ENCODE data around the gene ELMOD3. TPM values are rescaled to one million over a fixed set of nuclear protein-coding genes. Genes with fewer than 3 reads are reported as not detected.

Gene ELMOD3
- polyA plus RNA-seq, 3 donors = 6.1 to 53.3 (median 7.2) TPM

- no peak for DNase-seq
- H3K4me2 ChIP-seq (replicated peaks; ENCODE audit: extremely low read depth, low read length, poor library complexity, severe bottlenecking) = peak overlapping the region; percentile 84
- H3K4me3 ChIP-seq (replicated peaks in 1 of 3; ENCODE audit: low read depth in 2 of 3, low read length in 3 of 3) = peak overlapping the region in 1 of 3 experiments; percentile 78
- Mint-ChIP-seq H3K27me3 (ENCODE audit: low read depth in 3 of 3) (peaks cover 0 to 2% (median 0%) of the 10 kb centered on the region in 3 donors), H3K4me1 (peaks cover 33% of the 10 kb centered on the region), H3K36me3 (peaks cover 46 to 49% of the 10 kb centered on the region in 2 donors), H3K9me3 (no peaks in the 10 kb centered on the region), H3K27ac (peak overlapping the region in 4 of 7 donors; percentile 34 to 100 (median 46)), H3K4me3 (peak overlapping the region in 1 of 2 donors; percentile 100)
- H3K27me3 ChIP-seq (ENCODE audit: control insufficient read depth in 2 of 2, insufficient read depth in 2 of 2, low read length in 2 of 2) = no peaks in the 10 kb centered on the region
- H4K20me1 ChIP-seq (ENCODE audit: insufficient read depth, low read length) = no peaks in the 10 kb centered on the region
- peaks cover 14 to 22% of the 10 kb centered on the region in 2 donors for H3K4me1 ChIP-seq (ENCODE audit: control insufficient read depth in 1 of 2, insufficient read depth in 2 of 2, low read length in 2 of 2)
- peaks cover 46% of the 10 kb centered on the region for H3K79me2 ChIP-seq (ENCODE audit: insufficient read depth, low read length)
- no peak for TF ChIP-seq CTCF (IDR thresholded peaks at IDR 0.05)
- H2AFZ ChIP-seq (ENCODE audit: insufficient read depth, low read depth, low read length, poor library complexity, severe bottlenecking) = peak overlapping the region; percentile 91
- intact Hi-C loops (cut with micrococcal nuclease) = loop anchor here in 1 of 2 donors (2.0 kb wide), 1 partner anchor 29 kb away; the partner anchor contains the start of gene TGOLN2
- no peaks in the 10 kb centered on the region for H3K9me3 ChIP-seq (replicated peaks in 1 of 2; ENCODE audit: control insufficient read depth in 1 of 2, insufficient read depth in 1 of 2, low read length in 2 of 2)
- no CpG with 5 or more reads among the region's 3 CpGs for WGBS (ENCODE audit: insufficient coverage)
- H3K36me3 ChIP-seq (replicated peaks in 1 of 2; ENCODE audit: control insufficient read depth in 1 of 2, insufficient read depth in 2 of 2, low read length in 2 of 2) = peaks cover 30 to 60% of the 10 kb centered on the region in 2 donors
- peak overlapping the region; percentile 86 for H3K9ac ChIP-seq (ENCODE audit: insufficient read depth, low read length, poor library complexity, severe bottlenecking)
- H3K27ac ChIP-seq (ENCODE audit: low read depth in 1 of 2, low read length in 2 of 2) = peak overlapping the region in 1 of 2 donors; percentile 91
Measured at GRCh38 chr2:85355521-85355920, 952 bp downstream of the ELMOD3 start.

GRCh38 chr2:85356186-85356585 lies 1.6 kb downstream of the ELMOD3 start:
- Histone ChIP-seq H3K4me3 (replicated peaks in 1 of 3; ENCODE audit: low read depth in 2 of 3, low read length in 3 of 3) (no peak overlapping the region), H3K79me2 (ENCODE audit: insufficient read depth, low read length) (peaks cover 46% of the 10 kb centered on the region), H3K9ac (ENCODE audit: insufficient read depth, low read length, poor library complexity, severe bottlenecking) (no peak overlapping the region), H4K20me1 (ENCODE audit: insufficient read depth, low read length) (no peaks in the 10 kb centered on the region), H3K4me2 (replicated peaks; ENCODE audit: extremely low read depth, low read length, poor library complexity, severe bottlenecking) (no peak overlapping the region), H3K27me3 (ENCODE audit: control insufficient read depth in 2 of 2, insufficient read depth in 2 of 2, low read length in 2 of 2) (no peaks in the 10 kb centered on the region), H3K9me3 (replicated peaks in 1 of 2; ENCODE audit: control insufficient read depth in 1 of 2, insufficient read depth in 1 of 2, low read length in 2 of 2) (no peaks in the 10 kb centered on the region), H3K36me3 (replicated peaks in 1 of 2; ENCODE audit: control insufficient read depth in 1 of 2, insufficient read depth in 2 of 2, low read length in 2 of 2) (peaks cover 23 to 59% of the 10 kb centered on the region in 2 donors), H3K27ac (ENCODE audit: low read depth in 1 of 2, low read length in 2 of 2) (no peak overlapping the region), H3K4me1 (ENCODE audit: control insufficient read depth in 1 of 2, insufficient read depth in 2 of 2, low read length in 2 of 2) (peaks cover 14 to 22% of the 10 kb centered on the region in 2 donors), H2AFZ (ENCODE audit: insufficient read depth, low read depth, low read length, poor library complexity, severe bottlenecking) (no peak overlapping the region)
- Mint-ChIP-seq H3K36me3 (peaks cover 45 to 48% of the 10 kb centered on the region in 2 donors), H3K27me3 (ENCODE audit: low read depth in 3 of 3) (peaks cover 0 to 2% (median 0%) of the 10 kb centered on the region in 3 donors), H3K27ac (peak overlapping the region in 1 of 7 donors; percentile 50), H3K4me3 (no peak overlapping the region), H3K4me1 (peaks cover 33% of the 10 kb centered on the region), H3K9me3 (no peaks in the 10 kb centered on the region)
- DNase-seq = no peak
- intact Hi-C loops (cut with micrococcal nuclease) = no loop called here
- WGBS (ENCODE audit: insufficient coverage) = no CpG with 5 or more reads among the region's 2 CpGs
- TF ChIP-seq CTCF (IDR thresholded peaks at IDR 0.05) = no peak
